ENCODE measurements around the gene GP1BB.

Gene GP1BB

DNA sequence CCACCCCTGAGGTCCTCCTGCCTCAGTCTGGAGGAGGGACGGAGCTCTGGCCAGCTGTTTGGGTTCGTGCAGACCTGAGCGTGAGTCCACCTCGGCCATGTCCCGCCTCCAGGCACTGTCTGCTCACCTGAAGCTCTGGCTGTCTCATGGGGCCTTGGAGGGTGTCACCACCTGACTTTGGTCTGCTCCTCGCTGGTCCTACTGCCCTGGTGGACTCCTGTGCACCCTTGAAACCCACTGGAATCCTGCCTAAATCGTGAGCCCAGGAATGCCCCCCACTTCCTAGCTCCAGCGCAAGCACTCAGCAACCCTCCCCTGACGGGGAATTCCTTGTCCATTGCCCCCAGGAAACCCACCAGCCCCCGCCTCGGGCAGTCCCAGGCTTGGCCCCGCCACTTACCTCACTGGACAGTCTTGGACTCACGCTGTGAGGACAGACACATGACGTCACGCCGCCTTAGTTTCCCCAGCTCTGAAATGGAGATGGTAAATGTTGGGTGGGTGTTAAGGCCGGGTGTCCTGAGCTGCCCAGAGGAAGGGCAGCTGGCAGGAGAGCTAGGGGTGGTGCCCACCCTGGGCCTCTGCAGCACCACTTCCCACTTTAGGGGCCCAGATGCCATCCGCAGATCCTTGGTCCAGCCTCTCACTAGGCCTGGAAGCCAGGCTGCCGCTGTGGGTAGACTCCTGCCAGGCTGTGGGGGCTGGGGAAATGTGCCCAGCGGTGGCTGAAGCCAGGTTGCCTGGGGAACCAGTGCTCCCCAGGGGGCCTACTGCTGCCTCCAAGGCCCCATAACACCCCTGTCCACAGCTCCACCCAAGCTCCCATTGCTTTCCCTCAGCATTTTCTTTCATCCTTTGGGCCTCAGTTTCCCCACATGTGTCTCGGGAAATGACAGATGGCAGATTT is 19.1 kb downstream of the GP1BB start:
- Histone ChIP-seq H3K36me3 (ENCODE audit: low read depth) (no peaks in the 10 kb centered on the region), H3K4me3 (ENCODE audit: severe bottlenecking) (no peak overlapping the region), H3K9me3 (ENCODE audit: severe bottlenecking) (no peaks in the 10 kb centered on the region), H3K4me1 (ENCODE audit: insufficient read depth, poor library complexity, severe bottlenecking) (no peaks in the 10 kb centered on the region), H3K27ac (ENCODE audit: poor library complexity, severe bottlenecking) (no peak overlapping the region), H3K27me3 (ENCODE audit: insufficient read depth, poor library complexity, severe bottlenecking) (no peaks in the 10 kb centered on the region)
- ATAC-seq (ENCODE audit: low read depth) (no peak), DNase-seq (ENCODE audit: low spot score) (no peak)
- TF ChIP-seq, protein P1, sequence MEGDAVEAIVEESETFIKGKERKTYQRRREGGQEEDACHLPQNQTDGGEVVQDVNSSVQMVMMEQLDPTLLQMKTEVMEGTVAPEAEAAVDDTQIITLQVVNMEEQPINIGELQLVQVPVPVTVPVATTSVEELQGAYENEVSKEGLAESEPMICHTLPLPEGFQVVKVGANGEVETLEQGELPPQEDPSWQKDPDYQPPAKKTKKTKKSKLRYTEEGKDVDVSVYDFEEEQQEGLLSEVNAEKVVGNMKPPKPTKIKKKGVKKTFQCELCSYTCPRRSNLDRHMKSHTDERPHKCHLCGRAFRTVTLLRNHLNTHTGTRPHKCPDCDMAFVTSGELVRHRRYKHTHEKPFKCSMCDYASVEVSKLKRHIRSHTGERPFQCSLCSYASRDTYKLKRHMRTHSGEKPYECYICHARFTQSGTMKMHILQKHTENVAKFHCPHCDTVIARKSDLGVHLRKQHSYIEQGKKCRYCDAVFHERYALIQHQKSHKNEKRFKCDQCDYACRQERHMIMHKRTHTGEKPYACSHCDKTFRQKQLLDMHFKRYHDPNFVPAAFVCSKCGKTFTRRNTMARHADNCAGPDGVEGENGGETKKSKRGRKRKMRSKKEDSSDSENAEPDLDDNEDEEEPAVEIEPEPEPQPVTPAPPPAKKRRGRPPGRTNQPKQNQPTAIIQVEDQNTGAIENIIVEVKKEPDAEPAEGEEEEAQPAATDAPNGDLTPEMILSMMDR (IDR thresholded peaks at IDR 0.05; ENCODE audit: poor library complexity, severe bottlenecking) = no peak

DNA sequence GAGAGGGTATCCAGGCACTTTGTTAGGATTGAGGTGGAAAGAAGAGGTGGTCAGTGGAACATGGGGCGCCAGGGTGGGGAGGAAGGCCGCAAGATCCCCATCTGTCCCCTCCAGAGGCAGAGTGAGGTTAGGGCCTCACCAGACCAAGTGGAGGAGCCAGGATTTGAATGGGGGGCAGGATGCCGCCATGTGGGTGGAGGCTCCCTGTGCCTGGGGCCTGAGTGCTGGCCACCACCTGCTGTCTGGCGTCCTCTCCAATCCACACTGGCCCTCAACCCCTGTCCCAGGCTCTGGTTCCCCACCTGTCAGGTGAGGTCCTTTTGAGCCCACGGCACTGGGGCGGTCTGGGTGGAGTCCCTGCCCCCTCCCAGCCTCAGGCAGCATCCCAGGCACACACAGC is 19.7 kb downstream of the GP1BB start:
- Histone ChIP-seq H3K27me3 (ENCODE audit: insufficient read depth, poor library complexity, severe bottlenecking) (no peaks in the 10 kb centered on the region), H3K36me3 (ENCODE audit: low read depth) (no peaks in the 10 kb centered on the region), H3K9me3 (ENCODE audit: severe bottlenecking) (no peaks in the 10 kb centered on the region), H3K27ac (ENCODE audit: poor library complexity, severe bottlenecking) (no peak overlapping the region), H3K4me1 (ENCODE audit: insufficient read depth, poor library complexity, severe bottlenecking) (no peaks in the 10 kb centered on the region), H3K4me3 (ENCODE audit: severe bottlenecking) (no peak overlapping the region)
- no peak for ATAC-seq (ENCODE audit: low read depth)
- TF ChIP-seq, protein P1 (IDR thresholded peaks at IDR 0.05; ENCODE audit: poor library complexity, severe bottlenecking) = no peak
- DNase-seq (ENCODE audit: low spot score) = no peak

DNA sequence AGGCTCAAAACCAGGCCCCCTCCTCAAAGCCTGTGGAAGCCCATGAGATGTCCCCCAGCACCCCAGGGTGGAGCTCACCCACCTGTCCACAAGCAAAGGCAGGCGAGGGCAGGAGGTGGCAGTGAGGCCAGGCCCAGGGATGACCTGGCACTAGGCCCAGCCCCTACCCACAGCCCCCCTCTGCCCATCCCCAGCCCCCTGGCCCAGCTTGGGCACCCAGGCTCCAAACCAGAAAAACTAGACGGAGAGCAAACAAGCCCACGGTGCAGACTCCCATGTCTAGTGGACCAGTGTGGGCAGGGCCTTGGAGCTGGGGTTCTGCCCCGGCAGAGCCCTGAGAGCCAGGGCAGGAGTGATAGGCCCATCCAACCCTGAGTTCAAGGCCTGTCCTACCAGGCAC is 20.3 kb downstream of the GP1BB start:
- no peaks in the 10 kb centered on the region for H3K36me3 ChIP-seq (ENCODE audit: low read depth)
- H3K27me3 ChIP-seq (ENCODE audit: insufficient read depth, poor library complexity, severe bottlenecking) = no peaks in the 10 kb centered on the region
- no peaks in the 10 kb centered on the region for H3K9me3 ChIP-seq (ENCODE audit: severe bottlenecking)
- H3K4me1 ChIP-seq (ENCODE audit: insufficient read depth, poor library complexity, severe bottlenecking) = no peaks in the 10 kb centered on the region
- ATAC-seq (ENCODE audit: low read depth) (no peak), DNase-seq (ENCODE audit: low spot score) (no peak)
- no peak overlapping the region for H3K27ac ChIP-seq (ENCODE audit: poor library complexity, severe bottlenecking)
- H3K4me3 ChIP-seq (ENCODE audit: severe bottlenecking) = no peak overlapping the region
- TF ChIP-seq, protein P1 (IDR thresholded peaks at IDR 0.05; ENCODE audit: poor library complexity, severe bottlenecking) = no peak

DNA sequence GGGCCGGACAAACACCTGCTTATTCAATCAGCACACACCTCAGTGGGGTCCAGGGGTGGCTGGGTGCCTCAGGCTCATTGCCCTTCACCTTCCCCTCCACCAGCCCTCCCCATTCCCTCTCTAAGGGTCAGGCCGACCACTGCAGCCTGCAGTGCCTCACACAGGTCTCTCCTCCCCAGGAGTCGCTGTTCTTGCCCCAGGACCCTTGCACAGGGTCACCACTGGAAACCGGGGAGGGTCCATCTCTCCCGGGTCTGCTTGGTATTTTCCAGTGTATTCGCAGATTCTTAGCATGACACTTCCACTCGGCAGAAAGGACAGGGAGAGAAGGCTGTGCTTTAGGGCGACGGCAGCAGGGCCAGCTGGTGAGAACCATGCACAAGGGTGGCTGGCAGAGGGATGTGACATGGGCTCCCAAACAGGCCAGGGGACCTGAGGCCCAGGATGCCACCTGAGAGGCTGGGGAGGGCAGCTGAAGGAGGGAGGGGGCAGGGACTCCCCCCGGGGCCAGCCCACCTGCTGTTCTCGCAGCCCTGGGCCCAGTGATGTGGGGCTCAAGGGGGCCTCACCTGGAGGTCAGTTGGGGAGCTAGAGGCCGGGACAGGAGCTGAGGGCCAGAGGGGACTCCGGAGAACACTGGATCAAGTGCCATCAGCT is 21.1 kb downstream of the GP1BB start:
- no peaks in the 10 kb centered on the region for H3K4me1 ChIP-seq (ENCODE audit: insufficient read depth, poor library complexity, severe bottlenecking)
- H3K9me3 ChIP-seq (ENCODE audit: severe bottlenecking) = no peaks in the 10 kb centered on the region
- no peak for DNase-seq (ENCODE audit: low spot score)
- ATAC-seq (ENCODE audit: low read depth) = no peak
- no peak overlapping the region for H3K4me3 ChIP-seq (ENCODE audit: severe bottlenecking)
- TF ChIP-seq, protein P1 (IDR thresholded peaks at IDR 0.05; ENCODE audit: poor library complexity, severe bottlenecking) = no peak
- H3K36me3 ChIP-seq (ENCODE audit: low read depth) = no peaks in the 10 kb centered on the region
- no peak overlapping the region for H3K27ac ChIP-seq (ENCODE audit: poor library complexity, severe bottlenecking)
- H3K27me3 ChIP-seq (ENCODE audit: insufficient read depth, poor library complexity, severe bottlenecking) = no peaks in the 10 kb centered on the region

Data from RWPE2 (cell line).